HuH-7 (cell line): ENCODE measurements around the gene FER.
"Not testable (repeated sequence)": the region's sequence is repeated elsewhere in the genome, so short reads cannot be mapped to it uniquely, and the experiment has no call there.

Experiments used
- DNase-seq: peaks from one replicate; pipeline ENCODE4 v3.0.0; 2011; ENCODE audit warnings: low spot score

Gene FER

GRCh38 chr5:108798513-108799265, 51.0 kb downstream of the FER start:
- no peak for DNase-seq

- DNase-seq: no peak
Observed at GRCh38 chr5:108801301-108801700, 53.6 kb downstream of the FER start.

GRCh38 chr5:108801776-108802175, 54.1 kb downstream of the FER start:
- no peak for DNase-seq

DNA sequence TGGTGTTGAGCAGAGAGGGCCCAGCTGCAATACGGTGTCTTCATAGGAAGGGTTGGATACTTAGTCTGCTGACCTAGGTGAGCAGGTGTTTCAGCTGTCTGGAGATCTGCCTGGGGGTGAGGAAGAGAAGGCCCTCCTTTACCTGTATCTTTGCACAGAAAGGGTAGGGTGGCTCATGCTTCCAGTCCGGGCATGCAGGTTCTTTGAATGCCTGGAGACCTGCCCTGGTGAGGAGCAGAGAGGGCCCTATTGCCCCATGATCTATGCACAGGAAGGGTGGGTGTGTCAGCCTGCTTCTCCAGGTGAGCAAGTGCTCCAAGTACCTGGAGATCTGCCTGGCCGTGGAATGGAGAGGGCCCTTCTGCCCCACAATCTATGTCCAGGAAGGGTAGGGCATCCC, 63.0 kb downstream of the FER start:
- no peak for DNase-seq

DNA sequence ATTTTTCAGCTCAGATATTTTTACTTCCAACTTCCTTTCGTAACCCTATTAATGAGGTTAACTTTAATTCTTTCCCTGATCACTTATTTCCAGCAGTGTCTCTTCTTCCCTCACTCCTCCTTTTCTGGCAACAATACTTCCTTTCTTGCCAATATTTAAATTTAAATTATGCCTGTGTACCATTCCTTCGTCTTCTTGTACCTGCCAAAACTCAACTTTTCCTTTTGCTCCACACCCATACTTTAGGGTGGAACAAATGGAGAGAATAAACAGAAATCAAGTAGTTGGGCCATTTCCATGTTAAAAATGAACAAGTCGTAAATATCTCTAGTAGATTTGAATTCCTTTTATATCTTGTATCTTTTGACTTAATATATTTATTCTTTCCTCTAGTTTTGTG, 66.0 kb downstream of the FER start:
- no peak for DNase-seq

- DNase-seq: no peak
Observed at GRCh38 chr5:108814551-108814950, 66.9 kb downstream of the FER start.

DNA sequence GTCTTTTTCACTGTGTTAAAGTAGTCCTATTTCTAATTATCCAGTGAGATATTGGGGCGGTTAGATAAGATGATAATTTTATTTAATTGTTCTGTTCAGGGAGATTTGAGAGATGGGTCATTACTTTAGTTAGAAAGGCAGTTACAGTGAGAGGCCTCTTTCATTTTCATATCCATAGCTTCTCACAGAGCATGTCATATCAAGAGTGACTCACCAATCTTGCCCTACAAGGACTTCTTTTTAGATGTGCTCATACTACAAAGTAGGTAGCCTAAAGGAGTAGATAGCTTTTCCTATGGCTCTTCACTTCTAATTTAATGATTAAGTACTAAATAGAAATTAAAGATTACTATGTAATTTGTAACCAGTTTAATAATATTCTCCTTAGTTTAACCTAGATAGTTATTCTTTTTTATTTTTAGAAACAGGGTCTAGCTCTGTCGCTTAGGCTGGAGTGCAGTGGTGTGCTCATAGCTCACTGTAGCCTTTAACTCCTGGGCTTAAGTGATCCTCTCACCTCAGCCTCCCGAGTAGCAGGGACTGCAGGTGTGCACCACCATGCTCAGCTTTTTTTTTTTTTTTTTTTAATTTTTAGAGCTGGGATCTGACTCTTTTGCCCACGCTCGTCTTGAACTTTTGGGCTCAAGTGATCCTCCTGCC, 71.0 kb downstream of the FER start:
- no peak for DNase-seq

GRCh38 chr5:108820983-108821382, 73.3 kb downstream of the FER start:
- DNase-seq: no peak

DNA sequence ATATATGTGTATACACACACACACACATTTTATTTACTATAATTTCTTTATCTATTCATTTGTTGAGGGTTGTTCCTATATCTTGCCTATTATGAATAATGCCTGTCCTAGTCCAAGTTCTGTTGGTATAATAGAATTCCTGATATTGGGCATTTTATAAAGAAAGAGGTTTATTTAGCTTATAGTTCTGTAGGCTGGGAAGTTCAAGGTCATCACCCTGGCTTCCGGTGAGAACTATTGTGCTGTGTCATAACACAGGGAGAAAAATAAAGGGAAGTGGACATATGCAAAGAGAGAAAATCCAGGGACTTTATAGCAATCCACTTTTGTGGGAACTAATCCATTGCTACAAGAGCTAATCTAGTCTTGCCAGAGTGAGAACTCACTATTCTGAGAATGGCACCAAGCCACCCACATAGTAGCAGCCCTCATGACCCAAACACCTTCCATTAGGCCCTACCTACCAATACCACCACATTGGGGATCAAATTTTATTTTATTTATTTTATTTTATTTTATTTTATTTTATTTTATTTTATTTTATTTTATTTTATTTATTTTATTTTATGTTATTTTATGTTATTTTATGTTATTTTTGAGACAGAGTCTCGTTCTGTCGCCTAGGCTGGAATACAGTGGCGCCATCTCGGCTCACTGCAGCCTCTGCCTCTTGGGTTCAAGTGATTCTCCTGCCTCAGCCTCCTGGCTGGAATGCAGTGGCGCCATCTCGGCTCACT, 74.7 kb downstream of the FER start:
- DNase-seq: no peak

GRCh38 chr5:108827131-108827530, 79.4 kb downstream of the FER start:
- no peak for DNase-seq

DNA sequence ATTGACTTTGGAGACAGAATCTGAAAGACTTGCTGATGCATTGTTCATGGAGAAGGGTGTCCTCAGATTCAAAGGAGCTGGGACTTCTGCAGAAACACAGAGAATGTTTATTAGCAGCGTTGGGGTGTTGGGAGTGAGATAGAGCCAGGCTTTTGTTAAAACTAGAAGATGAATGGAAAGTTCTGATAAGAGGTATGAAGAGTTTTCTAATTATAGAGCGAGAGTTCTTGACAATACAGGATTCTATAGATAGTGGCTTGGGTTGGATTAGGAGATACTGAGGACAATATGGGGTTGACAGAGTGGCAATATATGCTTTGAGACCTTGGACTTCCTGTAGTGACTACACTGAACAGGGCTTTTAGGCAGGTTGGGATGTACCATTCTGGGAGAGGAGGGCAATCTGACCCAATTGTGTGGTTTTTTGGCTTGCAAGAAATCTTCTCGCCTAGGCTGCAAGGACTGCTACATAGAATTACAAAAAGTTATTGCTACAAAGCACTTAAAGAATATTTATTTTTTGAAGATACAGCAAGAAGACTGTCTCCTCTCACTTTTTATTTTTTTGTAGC, 83.1 kb downstream of the FER start:
- no peak for DNase-seq

DNA sequence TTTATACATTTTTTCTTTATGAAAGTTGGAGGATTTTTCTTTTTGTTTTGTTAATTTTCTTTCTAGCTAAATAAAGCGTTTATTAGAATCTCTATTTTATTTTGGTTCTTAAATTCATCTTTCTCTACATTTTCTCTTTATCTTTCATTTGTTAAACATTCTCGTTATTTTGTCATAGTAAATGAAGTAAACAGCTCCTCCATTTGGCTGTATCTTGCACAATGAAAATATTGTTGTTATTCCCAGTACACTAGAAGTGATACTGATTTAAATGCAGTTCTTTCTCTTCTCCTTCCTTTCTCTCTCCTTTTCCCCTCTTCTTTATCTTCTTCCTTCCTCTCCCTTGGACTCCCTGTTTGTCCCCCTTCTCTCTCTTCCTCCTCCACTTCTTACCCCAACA, 88.8 kb downstream of the FER start:
- DNase-seq: no peak

GRCh38 chr5:108842260-108842941, 94.7 kb downstream of the FER start:
- not testable (repeated sequence) for DNase-seq

DNA sequence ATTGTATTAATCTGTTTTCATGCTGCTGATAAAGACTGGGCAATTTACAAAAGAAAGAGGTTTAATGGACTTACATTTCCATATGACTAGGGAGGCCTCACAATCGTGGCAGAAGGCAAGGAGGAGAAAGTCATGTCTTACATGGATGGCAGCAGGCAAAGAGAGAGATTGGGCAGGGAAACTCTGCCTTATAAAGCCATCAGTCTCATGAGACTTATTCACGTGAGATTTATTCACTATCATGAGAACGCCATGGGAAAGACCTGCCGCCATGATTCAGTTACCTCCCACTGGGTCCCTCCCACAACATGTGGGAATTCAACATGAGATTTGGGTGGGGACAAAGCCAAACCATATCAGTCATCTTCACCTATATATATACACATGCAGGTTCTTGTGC, 103.4 kb downstream of the FER start:
- DNase-seq: not testable (repeated sequence)

- no peak for DNase-seq
Observed at GRCh38 chr5:108857905-108858304, 110.2 kb downstream of the FER start.

- no peak for DNase-seq
Observed at GRCh38 chr5:108858959-108859358, 111.3 kb downstream of the FER start.

DNA sequence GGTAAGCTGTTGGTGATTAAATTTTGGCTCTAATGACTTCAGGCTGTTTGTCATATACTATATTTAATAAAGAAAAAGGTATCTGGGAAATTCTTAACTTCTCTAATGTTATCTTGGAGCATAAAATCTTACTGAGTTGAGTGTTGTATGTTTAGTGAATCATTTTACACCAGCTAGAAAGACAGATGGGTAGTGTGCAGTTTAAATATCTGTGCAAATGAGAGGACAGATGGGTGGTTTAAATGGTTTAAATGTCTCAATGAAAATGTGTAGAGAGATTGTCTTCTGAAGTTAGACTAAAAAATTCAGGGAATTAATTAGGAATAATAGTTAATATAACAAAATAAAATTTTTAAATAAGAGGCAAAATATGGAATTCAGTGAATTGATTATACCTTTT, 114.5 kb downstream of the FER start:
- DNase-seq: no peak

DNA sequence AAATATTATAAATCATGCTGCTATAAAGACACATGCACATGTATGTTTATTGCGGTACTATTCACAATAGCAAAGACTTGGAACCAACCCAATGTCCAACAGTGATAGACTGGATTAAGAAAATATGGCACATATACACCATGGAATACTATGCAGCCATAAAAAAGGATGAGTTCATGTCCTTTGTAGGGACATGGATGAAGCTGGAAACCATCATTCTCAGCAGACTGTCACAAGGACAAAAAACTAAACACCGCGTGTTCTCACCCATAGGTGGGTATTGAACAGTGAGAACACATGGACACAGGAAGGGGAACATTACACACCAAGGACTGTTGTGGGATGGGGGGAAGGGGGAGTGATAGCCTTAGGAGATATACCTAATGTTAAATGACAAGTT, 118.4 kb downstream of the FER start:
- not testable (repeated sequence) for DNase-seq

DNA sequence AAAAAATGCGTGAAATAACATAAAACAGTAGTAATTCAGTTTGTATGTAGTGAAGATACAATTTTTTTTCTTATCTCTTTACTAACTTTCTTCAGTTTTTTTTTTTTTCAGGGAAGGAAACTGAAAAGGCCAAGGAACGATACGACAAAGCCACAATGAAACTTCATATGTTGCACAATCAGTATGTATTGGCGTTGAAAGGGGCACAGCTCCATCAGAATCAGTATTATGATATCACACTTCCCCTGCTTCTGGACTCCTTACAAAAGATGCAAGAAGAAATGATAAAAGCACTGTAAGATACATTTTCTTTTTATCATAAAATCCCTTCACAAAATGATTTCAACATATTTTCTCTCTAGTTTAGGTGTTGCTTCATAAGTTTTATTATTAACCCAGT, 120.0 kb downstream of the FER start:
- DNase-seq: no peak

DNA sequence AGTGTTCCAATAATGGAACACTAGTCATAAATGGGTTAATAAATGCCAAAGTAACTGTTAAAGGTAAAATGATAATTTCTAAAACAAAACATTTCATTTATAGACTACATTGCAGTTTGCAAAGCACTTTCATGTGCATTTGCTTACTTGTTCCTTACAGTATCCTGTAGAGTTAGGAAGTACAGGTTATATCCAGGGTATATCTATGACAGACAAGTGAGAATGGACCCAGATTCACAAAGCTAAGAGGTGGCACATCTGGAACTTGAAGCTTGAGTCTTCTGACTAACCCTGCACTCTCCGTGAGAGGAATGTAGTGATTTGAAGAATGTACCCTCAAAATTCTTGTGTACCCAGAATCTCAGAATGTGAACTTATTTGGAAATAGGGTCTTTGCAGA, 121.4 kb downstream of the FER start:
- DNase-seq: no peak

DNA sequence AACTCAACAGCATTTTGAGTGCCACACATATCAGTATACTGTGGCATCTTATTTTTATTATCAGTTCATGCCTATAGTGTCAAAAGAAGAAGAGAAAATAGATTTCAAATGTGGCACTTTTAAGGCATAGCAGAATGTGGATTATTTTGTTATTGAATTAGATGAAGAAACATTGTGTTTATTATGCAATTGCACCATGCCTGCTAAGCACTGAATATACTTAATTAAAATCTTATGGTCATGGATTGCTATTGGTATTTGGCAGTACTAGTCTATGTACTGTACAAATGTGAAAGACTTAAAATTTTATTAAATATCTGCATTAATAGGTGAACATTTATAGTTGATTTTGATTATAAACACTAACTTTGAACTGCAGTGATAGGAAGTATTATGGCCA, 128.8 kb downstream of the FER start:
- no peak for DNase-seq

DNA sequence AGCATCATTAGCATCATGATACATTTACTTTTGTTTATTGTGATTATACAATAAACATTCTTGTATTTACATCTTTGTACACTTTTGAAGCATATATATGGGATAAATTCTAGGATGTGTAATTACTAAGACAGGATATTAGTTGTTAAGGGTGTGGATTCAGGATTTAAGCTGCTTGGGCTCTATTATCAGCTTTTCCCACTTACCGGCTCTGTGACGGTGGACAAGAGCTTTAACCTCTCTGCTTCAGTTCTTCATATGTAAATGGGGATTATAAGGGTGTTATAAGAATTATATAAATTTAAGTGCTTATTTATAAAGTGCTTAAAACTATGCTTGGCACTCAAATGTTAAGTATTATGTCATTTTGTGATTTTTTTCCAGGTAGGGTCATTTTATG, 131.1 kb downstream of the FER start:
- DNase-seq: no peak
